COR-L47 (cell line): ENCODE results near the gene D2HGDH.
"Not testable (repeated sequence)": the region's sequence is repeated elsewhere in the genome, so short reads cannot be mapped to it uniquely, and the experiment has no call there.

Experiments used
- DNase-seq: peaks from one replicate; lab custom pipeline; 2025; lab: John Stamatoyannopoulos, UW

The D2HGDH gene

DNA sequence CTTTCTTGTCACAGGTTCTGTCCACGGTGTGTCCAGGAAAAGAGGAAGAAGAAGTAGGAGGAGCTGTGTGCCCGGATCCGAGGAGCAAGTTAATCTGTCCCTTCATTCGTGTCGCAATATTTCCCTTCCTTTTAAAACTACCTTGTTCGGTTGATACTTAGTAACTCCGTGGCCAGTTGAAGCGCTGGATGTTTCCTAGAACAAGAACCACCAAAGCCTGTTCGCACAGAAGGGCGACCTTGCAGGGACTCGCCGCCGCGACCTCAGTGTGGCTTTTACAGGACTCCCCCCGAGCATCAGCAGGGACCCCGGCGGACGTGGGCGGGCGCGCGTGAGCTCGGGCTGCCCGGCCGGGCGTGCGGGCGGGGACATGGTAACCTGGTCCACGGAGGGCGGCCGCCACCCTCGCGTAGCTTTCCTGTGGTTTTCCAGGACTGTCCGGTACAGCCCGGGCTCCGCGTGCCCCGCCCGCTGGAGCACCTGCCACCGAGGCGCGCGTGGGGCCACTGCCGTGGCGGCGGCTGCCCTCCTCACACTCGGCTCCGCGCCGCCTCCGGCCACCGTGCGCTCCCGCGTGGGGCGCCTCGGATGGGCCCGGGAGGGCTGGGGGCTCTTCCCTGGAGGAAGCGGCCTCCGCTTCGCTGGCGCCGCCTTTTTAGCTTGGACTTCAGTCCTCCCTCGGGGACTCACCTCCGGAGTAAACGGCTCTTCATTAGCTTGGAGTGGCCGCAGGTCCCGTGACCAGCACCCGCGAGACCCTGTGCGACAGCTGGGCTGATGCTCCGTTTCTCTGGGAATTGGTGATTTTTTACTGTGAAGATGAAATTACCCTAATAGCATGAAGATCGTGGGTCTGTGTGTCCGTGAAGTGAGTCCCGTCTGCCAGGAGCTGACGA, 9.2 kb upstream of the D2HGDH start:
- DNase-seq = no peak

- DNase-seq = no peak
Observed at GRCh38 chr2:241726459-241726858, 8.0 kb upstream of the D2HGDH start.

DNA sequence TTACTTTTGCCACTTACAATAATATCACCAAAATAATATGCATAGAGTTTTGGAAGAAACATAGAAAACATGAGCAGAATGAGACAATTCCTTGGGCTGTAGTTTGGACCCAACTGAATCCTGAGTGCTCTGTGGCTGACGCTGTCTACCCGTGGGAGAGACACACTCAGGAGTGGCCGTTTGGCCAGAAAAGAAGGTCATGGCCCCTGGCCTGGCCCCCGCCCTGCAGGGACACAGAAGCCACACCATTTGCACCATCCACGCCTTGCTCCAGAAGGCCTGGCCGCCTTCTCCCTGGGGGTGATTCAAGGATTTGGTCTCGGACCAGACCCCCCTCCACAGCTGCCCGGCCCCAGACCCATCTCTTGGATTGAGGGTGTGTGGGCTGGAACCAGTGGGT, 6.4 kb upstream of the D2HGDH start:
- no peak for DNase-seq

DNA sequence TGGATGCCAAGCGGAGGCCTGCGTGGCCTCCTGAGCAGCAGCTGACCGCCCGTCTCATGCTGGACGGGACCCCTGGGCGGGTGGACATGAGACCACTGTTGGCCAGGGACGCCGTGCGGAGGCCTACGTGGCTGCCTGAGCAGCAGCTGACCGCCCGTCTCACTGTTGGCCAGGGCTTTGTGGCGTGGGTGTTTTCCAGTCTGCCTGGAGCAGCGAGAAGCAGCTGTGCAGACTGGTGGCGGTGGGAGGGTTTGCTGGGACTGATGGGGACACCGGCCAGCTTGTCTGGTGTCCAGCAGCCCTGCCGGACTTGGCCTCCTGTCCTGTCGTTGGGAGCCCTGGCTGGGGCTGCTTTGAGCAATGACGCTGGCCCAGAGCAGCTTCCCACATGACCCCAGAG, 5.8 kb upstream of the D2HGDH start:
- no peak for DNase-seq

- no peak for DNase-seq
Observed at GRCh38 chr2:241729868-241730267, 4.6 kb upstream of the D2HGDH start.

- DNase-seq = no peak
Observed at GRCh38 chr2:241730671-241731293, 3.6 kb upstream of the D2HGDH start.

- DNase-seq = not testable (repeated sequence)
Observed at GRCh38 chr2:241732513-241733186, 1.8 kb upstream of the D2HGDH start.

- no peak for DNase-seq
Observed at GRCh38 chr2:241733391-241734207, 831 bp upstream of the D2HGDH start.

DNA sequence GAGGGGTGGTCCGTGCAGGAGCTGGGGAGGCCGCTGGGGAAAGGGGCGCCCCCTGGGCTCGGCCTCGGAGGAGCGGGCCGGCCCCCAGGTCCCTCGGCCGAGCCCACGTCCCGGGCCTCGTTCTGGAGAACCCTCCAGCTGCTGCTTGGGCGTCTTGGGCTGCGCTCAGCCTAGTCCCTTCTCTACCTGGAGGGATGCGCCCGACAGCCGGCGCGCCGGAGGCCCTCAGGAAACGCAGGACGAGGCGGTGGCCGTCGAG, 293 bp upstream of the D2HGDH start:
- no peak for DNase-seq

GRCh38 chr2:241736111-241736510, 1.7 kb downstream of the D2HGDH start:
- DNase-seq = no peak

DNA sequence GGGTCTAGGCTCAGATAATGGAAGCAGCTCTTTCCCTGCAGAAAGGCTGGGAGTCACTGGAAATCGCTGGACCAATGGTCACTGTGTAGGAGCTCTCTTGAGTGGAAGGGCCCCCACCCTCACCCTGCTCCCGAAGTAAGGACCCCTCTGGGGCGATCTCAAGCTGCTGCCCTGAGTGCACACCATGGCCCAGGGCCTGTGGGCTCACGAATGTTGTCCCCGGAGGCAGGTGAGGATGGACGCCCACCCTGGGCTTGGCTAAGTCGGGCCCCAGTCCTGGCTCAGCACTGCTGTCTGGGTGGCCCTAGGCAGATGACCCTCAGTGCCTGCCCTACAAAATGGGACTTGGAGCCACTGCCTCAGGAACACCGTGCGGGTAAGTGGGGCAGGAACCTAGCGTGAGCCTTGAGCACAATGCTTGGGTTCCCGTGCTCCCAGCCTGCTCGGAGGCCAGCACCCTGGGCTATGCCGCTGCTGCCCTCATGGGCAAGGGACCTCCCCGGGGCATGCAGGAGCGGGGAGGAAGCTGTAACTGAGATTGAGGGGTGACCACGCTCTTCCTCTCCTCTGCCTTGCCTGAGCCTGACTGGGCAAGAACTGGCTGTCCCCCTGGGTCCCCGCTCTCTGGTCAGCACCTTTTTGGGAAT, 3.7 kb downstream of the D2HGDH start:
- no peak for DNase-seq

- no peak for DNase-seq
Observed at GRCh38 chr2:241739177-241739576, 4.7 kb downstream of the D2HGDH start.

DNA sequence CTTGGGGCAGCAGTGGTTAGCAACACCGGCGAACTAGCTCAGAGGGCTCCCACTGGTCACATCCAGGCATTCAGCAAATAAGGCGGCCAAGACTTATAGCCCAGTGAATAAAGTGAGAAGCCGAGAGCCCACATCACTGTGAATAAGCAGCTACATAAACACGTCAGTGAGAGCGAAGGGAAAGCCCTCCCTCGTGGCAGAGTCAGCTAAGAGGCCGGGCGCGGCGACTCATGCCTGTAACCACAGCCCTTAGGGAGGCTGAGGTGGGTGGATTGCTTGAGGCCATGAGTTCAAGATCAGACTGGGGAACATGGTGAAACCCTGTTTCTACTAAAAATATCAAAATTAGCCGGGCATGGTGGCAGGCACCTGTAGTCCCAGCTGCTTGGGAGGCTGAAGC, 5.2 kb downstream of the D2HGDH start:
- DNase-seq = no peak

GRCh38 chr2:241741016-241741415, 6.6 kb downstream of the D2HGDH start:
- DNase-seq = no peak

DNA sequence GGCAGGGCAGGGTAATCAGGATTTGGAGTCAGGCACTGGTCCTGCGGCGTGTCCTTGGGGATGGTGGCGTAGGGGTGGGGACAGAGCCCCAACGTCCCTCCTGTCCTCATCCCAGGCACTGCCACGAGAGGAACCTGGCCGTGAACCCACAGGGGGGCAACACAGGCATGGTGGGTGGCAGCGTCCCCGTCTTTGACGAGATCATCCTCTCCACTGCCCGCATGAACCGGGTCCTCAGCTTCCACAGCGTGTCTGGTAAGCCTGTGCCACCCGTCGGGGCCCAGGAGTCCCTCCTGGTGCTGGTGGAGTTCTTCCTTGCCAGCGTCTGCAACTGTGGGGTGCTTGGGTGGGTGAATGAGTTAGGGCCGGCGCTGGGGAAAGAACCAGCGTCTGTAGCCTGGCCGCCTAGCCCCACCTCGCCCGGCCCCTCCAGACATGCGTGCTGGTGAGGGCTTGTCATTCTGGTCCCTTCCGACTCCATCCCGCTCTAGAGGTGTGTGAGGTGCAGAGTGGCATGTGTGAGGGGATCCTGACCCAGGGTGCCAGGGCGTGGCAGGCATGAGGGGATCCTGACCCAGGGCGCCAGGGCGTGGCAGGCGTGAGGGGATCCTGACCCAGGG, 8.0 kb downstream of the D2HGDH start:
- no peak for DNase-seq

GRCh38 chr2:241743008-241743407, 8.6 kb downstream of the D2HGDH start:
- DNase-seq = not testable (repeated sequence)

DNA sequence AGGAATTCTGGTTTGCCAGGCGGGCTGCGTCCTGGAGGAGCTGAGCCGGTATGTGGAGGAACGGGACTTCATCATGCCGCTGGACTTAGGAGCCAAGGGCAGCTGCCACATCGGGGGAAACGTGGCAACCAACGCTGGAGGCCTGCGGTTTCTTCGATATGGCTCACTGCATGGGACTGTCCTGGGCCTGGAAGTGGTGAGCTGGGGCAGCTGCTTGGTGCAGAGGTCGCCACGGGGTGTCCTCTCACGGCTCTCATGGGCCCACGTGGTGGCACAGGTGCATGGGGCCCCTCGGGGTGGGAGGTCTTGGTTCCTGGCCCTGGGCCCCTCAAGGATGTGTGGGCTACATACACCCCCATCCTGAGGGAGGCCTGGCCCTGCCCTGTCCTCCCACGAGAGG, 9.2 kb downstream of the D2HGDH start:
- DNase-seq = no peak

- no peak for DNase-seq
Observed at GRCh38 chr2:241744028-241744754, 9.8 kb downstream of the D2HGDH start.

DNA sequence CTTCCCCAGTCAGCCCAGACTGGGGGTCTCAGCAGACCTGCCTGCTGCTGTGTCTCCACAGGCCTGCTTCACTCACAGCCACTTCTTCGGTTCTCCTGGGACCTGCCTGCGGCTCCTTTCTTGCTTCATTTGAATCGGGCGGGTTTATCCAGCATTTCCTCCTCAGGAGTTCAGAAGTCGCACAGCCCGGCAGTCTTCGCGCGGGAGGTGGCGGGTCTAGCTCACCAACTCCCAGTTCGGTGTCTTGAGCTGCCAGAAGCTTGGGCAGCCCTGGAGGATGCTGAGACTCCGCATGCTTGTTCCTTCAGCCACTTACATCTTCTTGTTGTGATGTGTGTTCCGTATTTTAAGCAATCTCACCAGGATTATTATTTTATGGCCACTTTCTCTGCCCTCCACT, 10.8 kb downstream of the D2HGDH start:
- no peak for DNase-seq

DNA sequence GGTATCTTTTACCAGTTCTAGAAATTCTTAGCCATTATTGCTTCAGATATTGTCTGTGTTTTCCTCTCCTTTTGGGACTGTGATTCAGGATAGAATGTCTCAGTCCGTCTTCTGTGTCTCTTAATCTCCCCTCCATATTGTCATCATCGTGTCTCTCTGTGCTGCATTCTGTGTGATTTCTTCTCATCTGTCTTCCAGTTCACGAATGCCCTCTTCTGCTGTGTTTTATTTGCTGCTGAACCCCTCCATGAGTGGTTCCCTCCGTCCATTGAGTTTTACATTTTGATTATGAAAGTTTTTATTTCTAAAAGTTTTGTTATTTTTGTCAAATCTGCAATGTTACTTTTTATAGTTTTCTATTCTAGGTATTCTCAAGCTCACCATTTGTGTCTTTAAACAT, 11.7 kb downstream of the D2HGDH start:
- DNase-seq = no peak
